HG02623 (cell line): ENCODE results near the gene UPK3B.
"Not testable (repeated sequence)": the region's sequence is repeated elsewhere in the genome, so short reads cannot be mapped to it uniquely, and the experiment has no call there.

ENCODE experiments used
- ATAC-seq: cut with Tn5 transposase; IDR thresholded peaks from one replicate; pipeline ENCODE4 v1.9.1; 2021; ENCODE audit warnings: moderate library complexity; ENCODE audit not compliant: unreplicated experiment

Gene UPK3B

GRCh38 chr7:76509931-76510877 is at the start of gene UPK3B:
UPK3B (plus strand) TSS chr7:76510552; CDS start chr7:76510653, 101 bp downstream.
- no peak for ATAC-seq

- not testable (repeated sequence) for ATAC-seq
Observed at GRCh38 chr7:76460767-76461166, 49.6 kb upstream of the UPK3B start.

GRCh38 chr7:76461464-76462101 is 48.8 kb upstream of the UPK3B start, which contains the start of gene DTX2:
DTX2 (plus strand) TSS chr7:76461709; CDS start chr7:76480510, 18,801 bp downstream.
- peak; percentile 98 for ATAC-seq

GRCh38 chr7:76462271-76462882 is 48.0 kb upstream of the UPK3B start:
- ATAC-seq, result not testable (repeated sequence)

- not testable (repeated sequence) for ATAC-seq
Observed at GRCh38 chr7:76464959-76465358, 45.4 kb upstream of the UPK3B start.

- not testable (repeated sequence) for ATAC-seq
Observed at GRCh38 chr7:76465950-76466349, 44.4 kb upstream of the UPK3B start.

- not testable (repeated sequence) for ATAC-seq
Observed at GRCh38 chr7:76467743-76468404, 42.5 kb upstream of the UPK3B start.

GRCh38 chr7:76471556-76472221 is 38.7 kb upstream of the UPK3B start:
- ATAC-seq, result not testable (repeated sequence)

GRCh38 chr7:76473097-76473496 is 37.3 kb upstream of the UPK3B start:
- ATAC-seq, result not testable (repeated sequence)

GRCh38 chr7:76476280-76476679 is 34.1 kb upstream of the UPK3B start:
- not testable (repeated sequence) for ATAC-seq

GRCh38 chr7:76476742-76477474 is 33.4 kb upstream of the UPK3B start:
- not testable (repeated sequence) for ATAC-seq

GRCh38 chr7:76479628-76480027 is 30.7 kb upstream of the UPK3B start:
- not testable (repeated sequence) for ATAC-seq

- not testable (repeated sequence) for ATAC-seq
Observed at GRCh38 chr7:76480403-76481253, 29.7 kb upstream of the UPK3B start.

- not testable (repeated sequence) for ATAC-seq
Observed at GRCh38 chr7:76482660-76483059, 27.7 kb upstream of the UPK3B start.

- not testable (repeated sequence) for ATAC-seq
Observed at GRCh38 chr7:76483081-76483480, 27.3 kb upstream of the UPK3B start.

GRCh38 chr7:76484456-76484855 is 25.9 kb upstream of the UPK3B start:
- ATAC-seq, result not testable (repeated sequence)

GRCh38 chr7:76485822-76486610 is 24.3 kb upstream of the UPK3B start:
- peak; percentile 4 for ATAC-seq

- peak; percentile 97 for ATAC-seq
Observed at GRCh38 chr7:76486618-76487017, 23.7 kb upstream of the UPK3B start.
